ENCODE measurements around the gene TSPAN9.
A peak's percentile ranks its signal among the peaks of the same experiment; 100 is the strongest.

Gene TSPAN9

DNA sequence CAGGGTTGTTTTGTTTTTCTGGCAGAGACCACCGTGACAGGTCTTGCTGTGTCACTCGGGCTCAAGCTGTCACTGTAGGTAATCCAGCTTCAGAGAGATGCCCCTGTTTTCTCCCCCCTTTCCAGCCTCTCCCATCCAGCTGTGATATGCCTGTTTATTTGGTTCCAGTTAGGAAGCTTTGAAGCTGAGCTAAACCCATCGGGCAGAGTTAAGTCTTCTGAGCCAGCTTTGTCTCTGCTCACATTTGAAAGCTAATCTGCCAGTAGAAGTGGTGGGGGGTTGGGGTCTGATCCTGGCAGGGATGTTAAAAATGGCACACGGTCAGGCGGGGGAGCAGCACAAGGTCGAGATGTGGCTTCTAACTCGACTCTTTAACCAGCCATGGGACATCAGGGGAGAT lies 130.0 kb downstream of the TSPAN9 start:
- Mint-ChIP-seq H3K4me3 (no peak overlapping the region), H3K27ac (no peak overlapping the region), H3K9me3 (no peaks in the 10 kb centered on the region), H3K27me3 (peaks cover 26% of the 10 kb centered on the region), H3K4me1 (no peaks in the 10 kb centered on the region)
- DNase-seq (no peak), ATAC-seq (no peak)

DNA sequence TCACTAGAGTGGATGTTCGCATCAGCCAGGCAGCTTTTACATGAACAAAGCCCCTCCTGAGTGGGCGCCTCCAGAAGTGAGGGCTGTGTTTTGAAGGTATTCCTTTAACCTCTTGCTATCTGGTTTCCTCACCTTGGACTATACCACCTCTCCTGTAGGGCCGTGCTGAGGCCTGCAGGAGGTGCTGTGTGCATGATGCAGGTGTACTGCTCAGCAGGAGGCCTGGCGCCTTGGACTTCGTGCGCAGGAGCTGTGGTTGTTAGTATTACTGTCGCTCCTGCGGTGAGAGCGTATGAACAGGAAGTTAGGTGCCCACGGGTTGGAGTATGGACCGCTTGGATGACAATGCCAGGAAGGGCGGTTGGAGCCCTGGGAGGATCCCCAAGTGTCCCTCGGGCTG lies 130.7 kb downstream of the TSPAN9 start:
- ATAC-seq (peak; percentile 41), DNase-seq (no peak)
- Mint-ChIP-seq H3K4me3 (no peak overlapping the region), H3K27me3 (peaks cover 25% of the 10 kb centered on the region), H3K4me1 (no peaks in the 10 kb centered on the region), H3K27ac (no peak overlapping the region), H3K9me3 (no peaks in the 10 kb centered on the region)

DNA sequence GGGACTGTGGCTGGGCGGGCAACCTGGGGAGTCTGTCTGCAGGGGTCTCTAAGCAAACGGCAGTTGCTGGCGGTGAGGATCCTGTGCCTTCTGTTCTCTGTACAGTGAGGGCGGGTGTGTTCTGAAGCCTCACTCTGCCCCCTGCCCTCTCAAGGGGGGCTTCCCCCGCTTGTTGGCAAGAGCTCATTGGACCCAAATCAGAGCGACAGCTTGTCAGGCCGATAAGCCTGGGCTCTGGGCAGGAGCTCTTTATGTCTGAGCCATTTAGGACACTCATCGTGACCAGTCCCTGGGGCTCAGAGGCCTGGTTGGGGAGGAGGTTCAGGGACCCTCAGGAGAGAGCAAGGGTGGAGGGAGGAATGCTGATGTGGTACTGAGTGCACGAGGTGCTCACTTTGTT lies 136.0 kb downstream of the TSPAN9 start:
- Mint-ChIP-seq H3K4me3 (no peak overlapping the region), H3K4me1 (peaks cover 5% of the 10 kb centered on the region), H3K27ac (no peak overlapping the region), H3K9me3 (no peaks in the 10 kb centered on the region), H3K27me3 (peaks cover 14% of the 10 kb centered on the region)
- DNase-seq (no peak), ATAC-seq (no peak)

DNA sequence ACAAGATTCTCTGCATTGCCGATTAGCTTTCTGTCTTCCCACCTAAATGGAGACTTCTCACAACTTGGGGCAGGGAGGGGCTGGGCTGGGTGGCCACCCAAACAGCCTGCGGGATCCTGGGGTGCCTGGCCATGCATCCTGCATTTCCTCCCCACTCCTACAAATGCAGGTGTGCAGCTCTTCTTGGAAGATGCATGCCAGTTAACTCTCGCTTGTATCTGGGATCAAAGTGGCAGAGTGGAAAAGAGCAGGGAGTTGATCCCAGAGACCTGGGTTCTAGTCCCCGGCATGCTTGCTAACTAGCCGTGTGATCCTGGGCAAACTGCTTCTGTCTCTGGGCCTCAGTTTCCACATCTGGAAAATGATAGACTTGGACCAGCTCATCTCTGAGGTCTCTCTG lies 136.6 kb downstream of the TSPAN9 start:
- H3K27ac Mint-ChIP-seq = no peak overlapping the region
- peaks cover 5% of the 10 kb centered on the region for H3K4me1 Mint-ChIP-seq
- no peaks in the 10 kb centered on the region for H3K9me3 Mint-ChIP-seq
- H3K27me3 Mint-ChIP-seq = peaks cover 14% of the 10 kb centered on the region
- ATAC-seq (no peak), DNase-seq (no peak)
- H3K4me3 Mint-ChIP-seq = no peak overlapping the region

DNA sequence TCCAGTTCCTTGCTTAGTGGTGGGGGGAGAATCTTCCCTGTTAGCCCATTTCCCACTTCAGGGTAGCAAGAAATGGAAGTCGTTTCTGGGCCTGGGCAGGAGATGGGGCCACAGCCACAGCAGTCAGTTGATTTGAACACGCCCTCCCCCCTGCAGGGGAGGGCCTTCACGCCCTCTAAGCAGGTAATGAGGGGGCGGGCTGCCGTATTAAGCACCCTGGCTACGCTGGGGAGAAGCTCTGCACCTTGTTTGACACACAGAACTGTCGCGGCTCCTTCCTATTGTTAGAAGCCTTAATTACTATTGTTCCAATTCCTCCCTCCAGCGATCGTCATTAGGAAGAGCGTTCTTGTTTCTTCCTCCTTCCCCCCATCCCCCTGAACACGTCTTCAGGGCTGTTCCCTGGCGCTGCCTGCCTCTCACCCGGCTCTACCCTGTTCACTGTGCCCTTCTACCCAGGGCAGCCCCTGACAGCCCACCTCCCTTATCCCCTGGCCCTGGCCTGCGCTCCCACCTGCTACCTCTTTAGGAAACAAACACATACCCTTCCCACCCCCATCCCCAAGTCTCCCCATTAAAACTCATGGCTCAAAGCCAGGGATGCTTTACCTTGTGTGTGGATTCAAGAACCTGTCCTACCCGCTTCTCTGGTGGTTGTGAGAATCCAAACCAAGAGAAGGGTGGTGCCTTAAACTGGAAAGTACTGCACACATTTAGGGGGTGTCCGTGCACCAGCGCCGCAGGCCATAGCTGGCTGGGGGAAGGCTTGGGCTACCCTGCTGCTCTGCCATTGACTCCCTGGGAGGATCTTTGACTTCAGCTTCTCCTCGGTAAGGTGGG lies 137.6 kb downstream of the TSPAN9 start:
- DNase-seq (no peak), ATAC-seq (no peak)
- Mint-ChIP-seq H3K27me3 (peaks cover 14% of the 10 kb centered on the region), H3K9me3 (no peaks in the 10 kb centered on the region), H3K4me1 (peaks cover 5% of the 10 kb centered on the region), H3K4me3 (no peak overlapping the region), H3K27ac (no peak overlapping the region)

DNA sequence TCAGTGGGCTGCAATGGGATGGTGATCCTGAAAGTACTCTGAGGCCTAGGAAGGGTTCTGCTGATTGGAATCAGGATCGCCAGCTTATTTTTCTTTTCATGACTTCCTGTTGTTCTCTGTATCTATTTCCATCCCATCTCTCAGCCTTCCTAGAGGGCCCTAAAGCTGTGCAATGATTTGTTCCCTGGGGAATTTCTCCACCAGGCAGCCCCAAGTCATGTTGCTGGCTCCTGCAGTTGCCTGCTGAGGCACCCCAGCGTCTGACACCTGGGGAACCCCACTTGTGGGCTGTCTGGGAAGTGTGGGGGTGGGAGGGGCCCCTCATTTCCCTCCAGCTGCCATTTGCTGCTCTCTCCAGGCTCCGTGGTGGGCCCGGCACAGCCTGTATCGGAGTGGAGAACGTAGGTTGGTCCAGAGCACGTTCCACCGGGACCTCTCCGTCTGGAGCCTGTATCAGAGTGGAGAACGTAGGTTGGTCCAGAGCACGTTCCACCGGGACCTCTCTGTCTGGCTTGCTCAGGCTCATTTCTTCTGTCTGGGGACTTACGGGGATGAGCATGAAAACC lies 138.3 kb downstream of the TSPAN9 start:
- no peak overlapping the region for H3K4me3 Mint-ChIP-seq
- ATAC-seq = no peak
- peaks cover 5% of the 10 kb centered on the region for H3K4me1 Mint-ChIP-seq

DNA sequence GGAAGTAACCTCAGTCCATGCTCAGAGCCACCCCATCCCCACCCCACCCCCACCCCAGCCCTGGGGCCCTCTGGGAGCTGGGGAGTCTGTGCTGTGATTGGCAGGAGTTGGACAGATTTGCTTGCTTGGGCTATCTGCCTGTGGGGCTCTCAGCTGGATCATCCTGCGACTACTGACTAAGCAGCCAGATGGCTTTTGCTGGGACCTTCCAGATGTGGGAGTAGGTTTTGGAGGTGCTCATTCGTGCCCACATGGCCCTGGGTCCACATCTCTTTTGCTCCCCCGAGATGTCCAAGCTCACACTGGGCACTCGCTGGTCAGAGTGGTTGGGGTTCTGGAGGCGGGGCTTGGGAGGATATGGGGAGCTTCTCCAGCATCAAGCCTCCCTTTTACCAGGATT lies 138.9 kb downstream of the TSPAN9 start:
- H3K4me3 Mint-ChIP-seq = no peak overlapping the region
- H3K9me3 Mint-ChIP-seq = no peaks in the 10 kb centered on the region
- H3K27me3 Mint-ChIP-seq = peaks cover 14% of the 10 kb centered on the region
- H3K27ac Mint-ChIP-seq = no peak overlapping the region
- no peak for DNase-seq
- H3K4me1 Mint-ChIP-seq = peaks cover 5% of the 10 kb centered on the region
- ATAC-seq = no peak

More for the DNA sequence above, 138.3 kb downstream of the TSPAN9 start:
- DNase-seq = no peak
- Mint-ChIP-seq H3K9me3 (no peaks in the 10 kb centered on the region), H3K27me3 (peaks cover 14% of the 10 kb centered on the region), H3K27ac (peak overlapping the region in 1 of 2 donors; percentile 9)

DNA sequence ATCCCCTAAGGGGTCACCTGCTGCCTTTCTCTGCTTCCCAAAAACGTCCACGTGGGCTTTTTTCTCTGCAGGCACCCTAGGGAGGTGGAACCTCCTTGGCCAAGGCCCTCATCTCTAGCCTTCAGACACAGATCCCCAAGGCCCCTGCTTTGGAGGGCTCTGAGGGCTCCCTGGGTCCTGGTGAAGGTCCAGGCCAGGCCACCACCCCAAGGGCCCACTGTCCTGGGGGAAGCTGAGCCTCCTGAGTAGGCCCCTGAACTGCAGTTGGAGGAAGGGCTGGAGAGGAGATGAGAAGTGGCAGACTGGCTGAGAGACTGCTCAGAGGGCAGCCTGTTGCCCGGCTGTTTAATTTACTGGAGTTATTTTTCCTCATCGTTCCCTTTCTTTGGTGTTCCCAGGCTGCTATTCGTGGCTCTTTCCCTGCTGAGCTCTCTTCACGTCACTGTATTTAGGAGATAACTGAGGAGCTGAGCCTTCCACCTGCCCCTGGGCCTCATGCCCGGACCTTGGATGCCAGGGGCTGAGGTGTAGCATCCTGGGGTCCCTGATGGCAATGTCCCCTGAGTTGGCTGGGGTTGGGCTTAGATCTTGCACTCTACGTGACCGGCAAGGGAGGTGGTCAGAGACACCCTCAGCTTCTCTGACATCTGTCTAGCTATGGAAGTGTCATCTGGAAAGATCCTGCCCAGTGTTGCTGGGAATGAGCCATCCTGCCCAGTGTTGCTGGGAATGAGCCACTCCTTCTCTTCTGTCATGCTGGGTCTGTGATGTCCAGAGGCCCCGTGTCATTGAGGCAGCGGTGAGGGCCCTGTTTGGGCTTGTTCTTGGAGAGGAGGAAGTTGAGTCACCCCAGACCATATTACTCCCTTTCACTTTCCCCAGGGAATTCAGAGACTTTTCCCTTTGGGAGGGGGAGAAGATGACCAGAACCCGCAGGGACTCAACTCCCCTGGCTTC lies 139.8 kb downstream of the TSPAN9 start:
- peaks cover 5% of the 10 kb centered on the region for H3K4me1 Mint-ChIP-seq
- H3K4me3 Mint-ChIP-seq = no peak overlapping the region
- H3K27me3 Mint-ChIP-seq = peaks cover 14% of the 10 kb centered on the region
- H3K9me3 Mint-ChIP-seq = no peaks in the 10 kb centered on the region
- H3K27ac Mint-ChIP-seq = peak overlapping the region; percentile 28 to 88
- ATAC-seq (no peak), DNase-seq (no peak)

DNA sequence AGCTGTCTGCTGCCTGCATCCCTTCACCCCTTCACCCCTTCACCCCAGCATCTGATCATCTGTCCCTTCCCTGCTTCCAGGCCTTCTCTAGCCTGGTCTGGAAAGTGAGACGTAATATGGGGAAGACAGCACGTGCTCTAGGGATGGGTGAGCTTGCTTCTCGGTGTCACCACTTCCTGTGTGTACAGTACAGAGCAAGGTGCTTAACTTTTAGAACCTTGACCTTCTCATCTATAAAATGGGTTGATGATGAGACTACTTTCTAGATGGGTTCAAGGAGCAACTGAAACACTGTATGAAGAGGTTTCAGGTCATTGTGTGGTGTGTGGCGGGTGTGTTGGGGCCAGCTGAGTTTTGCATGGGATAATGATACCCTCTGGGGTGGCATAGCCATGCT lies 140.5 kb downstream of the TSPAN9 start:
- H3K27ac Mint-ChIP-seq = no peak overlapping the region
- DNase-seq (no peak), ATAC-seq (no peak)
- peaks cover 5% of the 10 kb centered on the region for H3K4me1 Mint-ChIP-seq
- H3K9me3 Mint-ChIP-seq = no peaks in the 10 kb centered on the region
- no peak overlapping the region for H3K4me3 Mint-ChIP-seq
- H3K27me3 Mint-ChIP-seq = peaks cover 10% of the 10 kb centered on the region

DNA sequence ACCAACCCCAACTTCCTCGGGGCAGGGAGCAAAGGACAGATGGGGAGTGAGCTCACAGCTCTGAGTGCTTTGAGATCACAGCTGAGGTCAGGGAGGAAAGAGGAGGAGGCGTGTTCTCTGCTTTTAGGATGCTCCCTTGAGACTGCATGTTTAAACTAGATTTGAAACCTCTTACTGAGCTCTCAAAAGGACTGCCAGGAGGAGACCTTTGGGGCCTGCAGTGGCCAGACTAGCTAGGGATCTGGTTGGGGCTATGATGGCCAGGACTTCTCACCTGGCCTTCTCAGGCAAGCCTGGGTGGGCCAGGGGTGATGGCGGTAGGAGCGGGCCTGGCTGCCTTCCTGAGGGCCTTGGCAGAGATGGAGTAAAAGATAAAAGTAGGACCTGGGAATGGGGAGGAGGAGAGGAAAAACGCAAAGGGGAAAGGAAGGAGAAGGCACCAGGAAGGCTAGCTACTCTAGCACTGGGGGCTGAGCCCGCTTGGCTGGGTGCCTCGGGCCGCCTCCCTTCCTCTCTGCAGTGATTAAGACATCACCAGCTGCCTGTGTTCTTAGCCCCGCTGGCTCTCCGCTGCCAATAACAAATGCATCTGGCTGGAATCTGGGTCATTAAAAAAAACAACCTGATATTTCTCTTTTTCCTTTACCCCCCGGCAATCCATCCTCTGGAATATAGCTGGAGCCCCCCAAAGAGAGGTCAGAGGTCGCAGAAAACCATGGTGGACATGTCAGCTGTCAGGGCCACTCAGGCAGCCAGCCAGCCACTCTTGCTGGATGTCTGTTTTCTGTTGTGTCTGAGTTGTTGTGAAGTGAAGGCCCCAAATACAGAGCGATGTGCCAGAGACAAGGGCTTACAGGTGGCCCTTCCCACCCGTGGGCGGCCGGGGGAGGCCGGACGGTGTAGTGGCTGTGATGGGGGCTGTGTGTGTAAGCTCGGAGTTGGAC lies 141.3 kb downstream of the TSPAN9 start:
- ATAC-seq (no peak), DNase-seq (no peak)
- H3K4me3 Mint-ChIP-seq = no peak overlapping the region
- H3K4me1 Mint-ChIP-seq = peaks cover 5% of the 10 kb centered on the region
- no peak overlapping the region for H3K27ac Mint-ChIP-seq
- peaks cover 6% of the 10 kb centered on the region for H3K27me3 Mint-ChIP-seq
- no peaks in the 10 kb centered on the region for H3K9me3 Mint-ChIP-seq

DNA sequence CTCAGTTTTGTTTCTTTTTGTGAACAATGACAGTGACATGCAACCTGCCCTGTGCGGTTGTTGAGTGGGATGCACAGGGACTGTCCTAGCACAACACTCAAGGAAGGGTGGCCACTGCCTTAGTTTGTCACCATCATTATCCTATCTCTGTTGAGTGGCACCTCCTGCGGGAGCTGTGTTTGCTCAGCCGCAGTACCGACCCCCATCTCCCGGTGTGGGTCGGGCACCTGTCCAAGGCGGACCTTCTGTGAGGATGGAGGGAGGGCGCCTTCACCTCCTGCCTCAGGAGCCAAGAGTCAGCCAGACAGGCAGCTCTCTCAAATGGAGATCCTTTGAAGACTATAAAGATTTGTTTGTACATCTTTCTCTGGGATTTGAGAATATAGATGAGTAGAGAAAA lies 142.1 kb downstream of the TSPAN9 start:
- peaks cover 3% of the 10 kb centered on the region for H3K27me3 Mint-ChIP-seq
- H3K4me3 Mint-ChIP-seq = no peak overlapping the region
- DNase-seq (no peak), ATAC-seq (no peak)
- peaks cover 5% of the 10 kb centered on the region for H3K4me1 Mint-ChIP-seq
- H3K9me3 Mint-ChIP-seq = no peaks in the 10 kb centered on the region
- peak overlapping the region in 1 of 2 donors; percentile 72 for H3K27ac Mint-ChIP-seq

DNA sequence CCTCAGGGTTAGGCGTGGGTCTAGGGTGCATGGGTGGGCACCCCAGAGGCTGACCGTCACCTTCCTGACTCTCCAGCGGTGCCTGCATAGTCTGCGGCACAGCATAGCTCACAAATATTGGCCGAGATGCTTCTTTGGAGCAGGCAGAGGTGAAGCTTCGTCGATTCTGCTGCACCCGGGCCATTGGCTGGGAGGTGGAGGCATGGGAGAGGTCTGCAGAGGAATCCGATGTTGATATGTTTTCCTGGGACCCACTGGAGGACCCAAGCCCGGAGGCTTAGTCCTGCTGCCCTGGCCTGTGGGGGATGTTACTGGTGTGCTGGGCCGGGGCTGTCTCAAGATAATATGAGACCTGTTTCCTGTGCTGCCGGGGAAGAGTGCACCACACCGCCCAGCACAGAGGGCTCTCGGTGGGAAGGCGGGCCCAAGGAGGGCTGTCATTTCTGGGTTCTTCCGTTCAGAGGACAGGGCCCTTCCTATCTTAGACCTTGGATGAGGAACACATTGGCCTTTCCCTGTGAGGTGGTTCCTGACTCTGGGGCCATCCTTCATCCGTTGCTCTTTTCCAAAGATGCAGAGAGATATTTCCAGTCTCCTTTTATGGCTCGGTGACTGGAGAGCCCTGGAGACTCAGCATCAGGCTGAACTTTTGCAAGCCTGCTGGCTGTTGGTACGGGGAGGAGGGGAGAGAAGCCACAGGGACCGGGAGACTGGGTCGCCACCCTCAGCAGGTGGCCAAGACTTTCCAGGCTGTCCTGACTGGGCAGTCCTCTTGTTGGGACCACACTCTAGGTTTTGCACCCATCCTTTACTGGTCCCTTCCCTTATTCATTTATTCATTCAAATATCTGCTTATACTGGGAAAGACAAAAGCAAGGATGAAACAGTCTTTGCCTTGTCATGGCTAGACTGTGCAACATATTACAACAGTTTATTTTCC lies 143.5 kb downstream of the TSPAN9 start:
- Mint-ChIP-seq H3K27ac (no peak overlapping the region), H3K4me1 (peaks cover 7% of the 10 kb centered on the region), H3K27me3 (no peaks in the 10 kb centered on the region), H3K4me3 (no peak overlapping the region), H3K9me3 (no peaks in the 10 kb centered on the region)
- DNase-seq = no peak
- peak; percentile 16 for ATAC-seq

DNA sequence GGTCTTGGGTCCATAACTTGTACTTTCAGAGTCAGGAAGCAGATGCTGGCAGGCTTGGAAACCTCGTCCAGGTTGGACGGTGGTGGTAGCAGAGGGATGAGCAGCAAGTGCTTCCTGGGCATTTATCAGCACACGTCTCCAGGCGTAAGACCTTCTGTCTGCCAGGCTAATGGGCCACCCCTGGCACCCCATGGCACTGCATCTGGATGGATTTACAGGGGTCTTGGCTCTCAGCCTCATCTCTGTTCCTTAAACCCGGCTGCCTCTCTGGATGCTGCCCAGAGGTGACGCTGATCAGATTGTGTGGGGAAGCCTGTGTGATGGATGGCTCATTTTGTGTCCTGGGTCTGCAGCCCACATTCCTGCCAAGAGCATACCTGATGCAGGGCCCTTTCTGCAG lies 145.1 kb downstream of the TSPAN9 start:
- DNase-seq (no peak), ATAC-seq (no peak)
- no peak overlapping the region for H3K27ac Mint-ChIP-seq
- H3K4me3 Mint-ChIP-seq = no peak overlapping the region
- no peaks in the 10 kb centered on the region for H3K27me3 Mint-ChIP-seq
- H3K4me1 Mint-ChIP-seq = peaks cover 11% of the 10 kb centered on the region
- no peaks in the 10 kb centered on the region for H3K9me3 Mint-ChIP-seq

DNA sequence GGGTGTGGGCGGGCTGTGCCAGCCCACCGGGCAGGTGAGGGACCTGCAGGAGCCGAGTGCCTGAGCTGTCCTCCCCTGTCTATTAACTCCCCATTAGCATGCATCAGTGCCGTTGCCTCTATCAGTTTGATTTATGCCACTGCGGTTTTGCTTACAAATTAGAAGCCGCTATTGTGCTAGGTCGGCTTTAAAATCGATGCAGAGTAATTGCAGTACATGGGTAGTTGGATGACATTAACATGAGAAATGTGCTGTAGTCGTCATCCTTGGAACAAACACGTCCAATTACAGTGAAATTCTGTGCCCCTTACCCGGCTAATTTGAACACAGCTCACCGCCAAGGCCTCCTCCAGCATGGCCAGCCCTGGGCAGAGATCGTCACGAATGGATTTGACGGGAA lies 145.8 kb downstream of the TSPAN9 start:
- ATAC-seq (no peak), DNase-seq (no peak)
- Mint-ChIP-seq H3K9me3 (no peaks in the 10 kb centered on the region), H3K27ac (no peak overlapping the region), H3K27me3 (no peaks in the 10 kb centered on the region), H3K4me1 (peaks cover 11% of the 10 kb centered on the region), H3K4me3 (no peak overlapping the region)
